ENCODE results near the gene GDPD5.

The GDPD5 gene

GRCh38 chr11:75472081-75472732 lies 53.5 kb downstream of the GDPD5 start:
- Histone ChIP-seq H3K9me3 (ENCODE audit: insufficient read depth, low read depth, low read length) (no peaks in the 10 kb centered on the region), H3K27me3 (ENCODE audit: insufficient read depth, low read length) (no peaks in the 10 kb centered on the region), H3K4me3 (ENCODE audit: low read length) (no peak overlapping the region), H3K4me1 (ENCODE audit: insufficient read depth, low read length) (peaks cover 9% of the 10 kb centered on the region; the same call in 1 of the 2 replicates), H3K36me3 (ENCODE audit: insufficient read depth, low read length) (no peaks in the 10 kb centered on the region), H3K27ac (ENCODE audit: low read depth, low read length) (no peak overlapping the region), H3K9ac (ENCODE audit: low read depth, low read length) (no peak overlapping the region)
- 95% methylated on average over 5 of the region's 5 CpGs for WGBS

GRCh38 chr11:75471176-75471973 lies 54.4 kb downstream of the GDPD5 start:
- 82% methylated on average over 6 of the region's 7 CpGs for WGBS
- Histone ChIP-seq H3K27ac (ENCODE audit: low read depth, low read length) (no peak overlapping the region), H3K4me3 (ENCODE audit: low read length) (no peak overlapping the region), H3K9ac (ENCODE audit: low read depth, low read length) (no peak overlapping the region), H3K9me3 (ENCODE audit: insufficient read depth, low read depth, low read length) (no peaks in the 10 kb centered on the region), H3K4me1 (ENCODE audit: insufficient read depth, low read length) (peaks cover 7% of the 10 kb centered on the region), H3K36me3 (ENCODE audit: insufficient read depth, low read length) (no peaks in the 10 kb centered on the region), H3K27me3 (ENCODE audit: insufficient read depth, low read length) (no peaks in the 10 kb centered on the region)

GRCh38 chr11:75470476-75471080 lies 55.2 kb downstream of the GDPD5 start:
- no peaks in the 10 kb centered on the region for H3K27me3 ChIP-seq (ENCODE audit: insufficient read depth, low read length)
- 95% methylated on average over 7 of the region's 7 CpGs for WGBS
- peaks cover 10% of the 10 kb centered on the region for H3K4me1 ChIP-seq (ENCODE audit: insufficient read depth, low read length)
- H3K9ac ChIP-seq (ENCODE audit: low read depth, low read length), result no peak overlapping the region
- no peaks in the 10 kb centered on the region for H3K36me3 ChIP-seq (ENCODE audit: insufficient read depth, low read length)
- no peak overlapping the region for H3K4me3 ChIP-seq (ENCODE audit: low read length)
- H3K9me3 ChIP-seq (ENCODE audit: insufficient read depth, low read depth, low read length), result no peaks in the 10 kb centered on the region
- H3K27ac ChIP-seq (ENCODE audit: low read depth, low read length), result no peak overlapping the region

GRCh38 chr11:75469785-75470405 lies 55.8 kb downstream of the GDPD5 start:
- no peak overlapping the region for H3K9ac ChIP-seq (ENCODE audit: low read depth, low read length)
- no peak overlapping the region for H3K4me3 ChIP-seq (ENCODE audit: low read length)
- 81% methylated on average over 5 of the region's 6 CpGs for WGBS
- no peaks in the 10 kb centered on the region for H3K9me3 ChIP-seq (ENCODE audit: insufficient read depth, low read depth, low read length)
- H3K36me3 ChIP-seq (ENCODE audit: insufficient read depth, low read length), result no peaks in the 10 kb centered on the region
- H3K4me1 ChIP-seq (ENCODE audit: insufficient read depth, low read length), result peaks cover 9% of the 10 kb centered on the region
- H3K27ac ChIP-seq (ENCODE audit: low read depth, low read length), result no peak overlapping the region
- H3K27me3 ChIP-seq (ENCODE audit: insufficient read depth, low read length), result no peaks in the 10 kb centered on the region

- H3K27ac ChIP-seq (ENCODE audit: low read depth, low read length), result no peak overlapping the region
- H3K36me3 ChIP-seq (ENCODE audit: insufficient read depth, low read length), result no peaks in the 10 kb centered on the region
- H3K9me3 ChIP-seq (ENCODE audit: insufficient read depth, low read depth, low read length), result no peaks in the 10 kb centered on the region
- 71% methylated on average over 13 of the region's 14 CpGs for WGBS
- no peaks in the 10 kb centered on the region for H3K27me3 ChIP-seq (ENCODE audit: insufficient read depth, low read length)
- peaks cover 10% of the 10 kb centered on the region for H3K4me1 ChIP-seq (ENCODE audit: insufficient read depth, low read length)
- no peak overlapping the region for H3K9ac ChIP-seq (ENCODE audit: low read depth, low read length)
- no peak overlapping the region for H3K4me3 ChIP-seq (ENCODE audit: low read length)
Observed at GRCh38 chr11:75468534-75469340, 57.0 kb downstream of the GDPD5 start.

- Histone ChIP-seq H3K9me3 (ENCODE audit: insufficient read depth, low read depth, low read length) (no peaks in the 10 kb centered on the region), H3K36me3 (ENCODE audit: insufficient read depth, low read length) (no peaks in the 10 kb centered on the region), H3K27me3 (ENCODE audit: insufficient read depth, low read length) (no peaks in the 10 kb centered on the region), H3K27ac (ENCODE audit: low read depth, low read length) (no peak overlapping the region), H3K4me3 (ENCODE audit: low read length) (no peak overlapping the region), H3K9ac (ENCODE audit: low read depth, low read length) (no peak overlapping the region), H3K4me1 (ENCODE audit: insufficient read depth, low read length) (peaks cover 18% of the 10 kb centered on the region)
- WGBS, result 88% methylated on average over 4 of the region's 4 CpGs
Observed at GRCh38 chr11:75467881-75468280, 57.9 kb downstream of the GDPD5 start.

- H3K4me1 ChIP-seq (ENCODE audit: insufficient read depth, low read length), result peaks cover 24% of the 10 kb centered on the region
- no peaks in the 10 kb centered on the region for H3K36me3 ChIP-seq (ENCODE audit: insufficient read depth, low read length)
- no peak overlapping the region for H3K9ac ChIP-seq (ENCODE audit: low read depth, low read length)
- H3K27ac ChIP-seq (ENCODE audit: low read depth, low read length), result no peak overlapping the region
- WGBS, result 84% methylated on average over 8 of the region's 8 CpGs
- H3K4me3 ChIP-seq (ENCODE audit: low read length), result no peak overlapping the region
- no peaks in the 10 kb centered on the region for H3K27me3 ChIP-seq (ENCODE audit: insufficient read depth, low read length)
- no peaks in the 10 kb centered on the region for H3K9me3 ChIP-seq (ENCODE audit: insufficient read depth, low read depth, low read length)
Observed at GRCh38 chr11:75467311-75467710, 58.4 kb downstream of the GDPD5 start.

- H3K4me3 ChIP-seq (ENCODE audit: low read length), result no peak overlapping the region
- no peaks in the 10 kb centered on the region for H3K9me3 ChIP-seq (ENCODE audit: insufficient read depth, low read depth, low read length)
- H3K27me3 ChIP-seq (ENCODE audit: insufficient read depth, low read length), result no peaks in the 10 kb centered on the region
- no peaks in the 10 kb centered on the region for H3K36me3 ChIP-seq (ENCODE audit: insufficient read depth, low read length)
- H3K4me1 ChIP-seq (ENCODE audit: insufficient read depth, low read length), result peaks cover 33% of the 10 kb centered on the region
- no peak overlapping the region for H3K9ac ChIP-seq (ENCODE audit: low read depth, low read length)
- 81% methylated on average over 11 of the region's 11 CpGs for WGBS
- no peak overlapping the region; the same call in 1 of the 2 replicates for H3K27ac ChIP-seq (ENCODE audit: low read depth, low read length)
Observed at GRCh38 chr11:75465701-75466531, 59.8 kb downstream of the GDPD5 start.

GRCh38 chr11:75463106-75463774 lies 62.5 kb downstream of the GDPD5 start:
- Histone ChIP-seq H3K9me3 (ENCODE audit: insufficient read depth, low read depth, low read length) (no peaks in the 10 kb centered on the region), H3K4me3 (ENCODE audit: low read length) (no peak overlapping the region), H3K4me1 (ENCODE audit: insufficient read depth, low read length) (peaks cover 33% of the 10 kb centered on the region), H3K9ac (ENCODE audit: low read depth, low read length) (peak overlapping the region; percentile 21; the same call in 1 of the 2 replicates), H3K27ac (ENCODE audit: low read depth, low read length) (peak overlapping the region; percentile 82), H3K27me3 (ENCODE audit: insufficient read depth, low read length) (no peaks in the 10 kb centered on the region), H3K36me3 (ENCODE audit: insufficient read depth, low read length) (no peaks in the 10 kb centered on the region)
- 75% methylated on average over 11 of the region's 11 CpGs for WGBS
